Inflammatory macrophage (primary cell): ENCODE data around the gene DTX1.

ENCODE experiments used
- DNase-seq, 2 donors: peaks; one replicate each; pipeline ENCODE4 v3.0.0-alpha.2; 2020 to 2022
- total RNA-seq, 18 experiments: gene quantifications; one replicate each; lab custom pipeline; 2026; ENCODE audit warnings: mixed read lengths in 6 of 18, inconsistent platforms in 2 of 18; lab: John Stamatoyannopoulos, UW

DTX1 gene
- 0 to 1.2 (median 0.13) reads per million in 18 experiments for total RNA-seq

GRCh38 chr12:113056631-113057488 is at the start of gene DTX1:
TSS of gene DTX1 (plus strand) at chr12:113056730. CDS start at chr12:113058193, 1,463 bp downstream.
- DNase-seq = no peak

DNA sequence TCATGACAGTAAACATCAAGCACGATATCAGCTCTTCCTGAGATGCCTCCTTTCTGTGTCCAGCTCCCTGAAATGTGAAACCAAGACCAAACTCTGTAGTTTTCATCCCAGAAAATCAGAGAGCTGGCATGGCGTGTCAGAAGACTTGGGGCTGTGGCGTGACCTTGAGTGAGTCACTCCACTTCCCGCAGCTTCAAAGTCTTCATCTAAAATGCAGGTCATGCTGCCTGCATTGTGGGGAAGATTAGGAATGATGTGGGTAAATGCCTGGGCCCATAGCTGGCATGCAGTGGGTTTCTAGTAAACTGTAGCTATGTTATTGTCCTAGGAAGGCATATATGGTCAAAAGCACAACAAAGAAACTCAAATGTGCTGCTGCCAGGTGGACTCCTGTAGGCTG is 49.4 kb upstream of the DTX1 start:
- no peak for DNase-seq

- no peak for DNase-seq
Observed at GRCh38 chr12:113010701-113011100, 45.8 kb upstream of the DTX1 start.

DNA sequence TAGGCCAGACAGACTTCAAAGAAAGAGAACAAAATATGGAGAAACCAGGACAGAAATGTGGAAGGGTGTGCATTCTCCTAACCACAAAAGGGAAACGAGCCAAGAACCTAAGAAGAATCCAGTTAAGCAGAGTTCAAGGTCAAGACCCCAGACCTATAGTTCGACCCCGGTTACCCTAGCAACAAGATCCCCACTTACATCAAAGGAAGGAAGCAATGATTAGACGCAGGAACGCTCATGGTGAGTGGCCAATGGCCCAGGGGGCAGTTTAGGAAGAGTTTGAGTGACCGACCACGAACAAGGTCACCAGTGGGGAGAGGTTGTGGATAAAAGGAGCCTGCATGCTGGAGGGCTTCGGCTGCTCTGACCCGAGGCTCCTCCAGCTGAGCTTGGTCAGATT is 42.0 kb upstream of the DTX1 start:
- DNase-seq = no peak

- no peak for DNase-seq
Observed at GRCh38 chr12:113016796-113017195, 39.7 kb upstream of the DTX1 start.

DNA sequence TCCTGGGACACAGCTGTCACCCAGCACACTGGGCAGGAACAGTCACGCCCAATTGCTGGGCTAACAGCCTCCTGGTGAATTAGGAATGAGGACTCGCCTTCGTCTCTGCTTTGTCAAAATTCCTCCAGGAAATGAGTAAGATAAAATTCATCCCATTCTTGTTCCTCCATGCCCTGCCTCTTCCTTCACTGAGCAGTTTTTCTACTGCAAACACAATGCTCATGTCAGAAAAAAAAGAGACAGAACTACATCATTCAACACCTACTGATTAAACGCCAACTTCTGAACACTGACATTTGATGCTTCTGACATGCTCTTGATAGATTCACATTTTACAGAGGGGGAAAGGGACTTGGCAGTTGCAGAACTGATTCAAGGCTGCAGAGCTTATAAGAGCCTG is 37.5 kb upstream of the DTX1 start:
- DNase-seq = no peak

DNA sequence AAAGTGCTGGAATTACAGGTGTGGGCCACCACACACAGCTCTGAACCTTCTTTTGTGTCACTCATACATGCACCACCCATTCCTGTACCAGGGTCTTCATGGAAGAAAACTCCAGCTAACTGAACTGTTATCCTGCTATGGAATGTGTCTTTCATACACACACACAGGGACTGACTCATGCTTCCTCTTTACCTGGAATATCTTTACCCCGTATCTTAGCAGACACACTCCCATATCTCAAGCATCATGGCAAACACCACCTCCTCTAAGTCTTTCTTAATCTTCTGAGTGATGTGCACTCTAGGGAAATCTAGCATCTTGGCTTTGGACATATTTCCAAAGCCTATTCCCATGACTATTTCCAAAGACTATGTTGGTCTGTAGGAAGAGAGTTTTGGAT is 35.0 kb upstream of the DTX1 start:
- DNase-seq = no peak

DNA sequence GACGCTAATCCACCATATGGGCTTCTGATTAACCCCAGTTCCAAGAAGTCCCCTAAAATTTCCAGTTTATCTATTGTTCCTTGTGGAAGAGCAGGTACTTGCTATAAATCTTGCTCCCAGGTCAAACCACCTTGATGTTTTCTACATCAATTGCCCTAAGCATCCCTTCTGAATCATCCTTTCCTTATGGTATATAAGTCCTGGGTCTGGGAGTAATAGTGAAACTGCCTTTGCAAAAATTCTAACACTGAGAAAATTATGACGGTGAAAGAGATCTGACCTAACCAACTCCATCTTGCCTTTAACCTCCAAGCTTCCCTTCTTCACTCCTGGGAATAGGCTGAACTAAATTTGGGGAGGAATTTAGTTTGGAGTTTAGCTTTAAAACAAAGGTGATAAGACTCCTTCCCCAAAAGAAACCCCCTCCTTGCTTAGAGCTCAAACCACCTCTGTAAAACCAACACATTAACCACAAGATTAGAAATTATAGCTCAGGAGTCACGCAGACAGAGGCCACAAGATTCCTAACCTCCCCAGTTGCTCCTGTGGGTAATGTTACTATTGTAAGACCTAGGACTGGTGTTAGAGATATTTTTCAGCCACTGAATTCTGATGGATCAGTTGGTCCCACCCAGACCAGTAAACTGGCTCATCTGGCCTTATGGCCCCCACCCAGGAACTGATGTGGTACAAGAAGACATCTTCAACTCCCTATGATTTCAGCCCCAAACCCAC is 33.8 kb upstream of the DTX1 start:
- DNase-seq = no peak

DNA sequence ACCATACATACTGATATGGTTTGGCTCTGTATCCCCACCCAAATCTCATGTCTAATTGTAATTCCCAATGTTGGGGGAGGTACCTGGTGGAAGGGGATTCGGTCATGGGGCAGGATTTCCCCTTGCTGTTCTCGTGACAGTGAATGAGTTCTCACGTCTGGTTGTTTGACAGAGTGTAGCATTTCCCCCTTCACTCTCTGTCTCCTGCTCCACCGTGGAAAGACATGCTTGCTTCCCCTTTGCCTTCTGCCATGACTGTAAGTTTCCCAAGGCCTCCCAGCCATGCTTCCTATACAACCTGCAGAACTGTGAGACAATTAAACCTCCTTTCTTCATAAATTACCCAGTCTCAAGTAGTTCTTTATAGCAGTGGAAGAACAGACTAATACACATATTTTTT is 28.8 kb upstream of the DTX1 start:
- DNase-seq = peak in 1 of 2 donors; percentile 14

GRCh38 chr12:113030875-113031525 is 25.5 kb upstream of the DTX1 start:
- peak; percentile 48 to 50 for DNase-seq

DNA sequence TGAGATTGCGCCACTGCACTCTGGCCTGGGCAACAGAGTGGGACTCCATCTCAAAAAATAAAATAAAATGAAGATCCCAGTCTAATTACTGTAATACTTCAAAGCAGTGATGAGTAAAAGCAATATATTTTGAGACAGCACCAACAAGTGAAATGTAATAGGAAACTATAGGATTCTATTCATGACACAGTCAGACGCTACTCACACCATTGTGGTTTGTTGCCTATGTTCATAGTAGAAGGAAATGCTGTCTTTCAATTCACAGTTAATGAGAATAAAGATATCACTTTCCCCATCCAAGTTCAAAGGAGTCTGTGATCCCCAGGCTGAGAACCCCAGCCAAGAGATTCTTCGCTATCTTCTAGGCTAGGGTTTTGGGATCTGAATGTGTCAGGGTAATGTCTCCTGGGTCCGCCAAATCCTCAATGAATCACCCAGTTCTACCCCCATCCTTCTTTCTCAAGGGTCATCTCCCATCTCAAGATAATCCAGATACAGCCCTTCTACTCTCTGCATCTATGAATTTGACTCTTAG is 16.6 kb upstream of the DTX1 start:
- no peak for DNase-seq

DNA sequence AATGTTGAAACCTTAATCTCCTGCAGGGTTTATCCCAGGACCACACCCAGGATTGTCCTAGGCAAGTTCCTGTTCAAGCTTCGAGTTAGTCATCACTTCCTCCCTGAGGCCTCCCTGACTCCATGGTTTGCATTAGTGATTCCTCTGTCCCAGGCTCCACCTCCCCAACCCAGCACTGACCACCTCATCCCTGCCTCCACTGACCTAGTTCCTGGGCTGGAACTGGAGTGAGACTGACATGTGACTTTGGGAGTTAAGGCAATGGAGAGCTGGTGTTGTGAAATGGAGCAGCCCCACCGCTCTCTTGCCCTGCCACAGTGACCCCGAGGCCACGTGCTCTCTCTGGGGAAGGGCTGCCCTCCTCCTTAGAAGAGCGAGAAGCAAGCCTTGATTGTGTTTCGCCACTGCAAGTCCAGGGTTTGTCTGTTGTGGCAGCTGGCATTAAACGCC is 15.8 kb upstream of the DTX1 start:
- DNase-seq = peak; percentile 97 to 98

GRCh38 chr12:113041560-113041959 is 15.0 kb upstream of the DTX1 start:
- DNase-seq = no peak

- DNase-seq = no peak
Observed at GRCh38 chr12:113043240-113043639, 13.3 kb upstream of the DTX1 start.

- no peak for DNase-seq
Observed at GRCh38 chr12:113044516-113044915, 12.0 kb upstream of the DTX1 start.

GRCh38 chr12:113048716-113049127 is 7.8 kb upstream of the DTX1 start:
- peak; percentile 76 to 79 for DNase-seq

DNA sequence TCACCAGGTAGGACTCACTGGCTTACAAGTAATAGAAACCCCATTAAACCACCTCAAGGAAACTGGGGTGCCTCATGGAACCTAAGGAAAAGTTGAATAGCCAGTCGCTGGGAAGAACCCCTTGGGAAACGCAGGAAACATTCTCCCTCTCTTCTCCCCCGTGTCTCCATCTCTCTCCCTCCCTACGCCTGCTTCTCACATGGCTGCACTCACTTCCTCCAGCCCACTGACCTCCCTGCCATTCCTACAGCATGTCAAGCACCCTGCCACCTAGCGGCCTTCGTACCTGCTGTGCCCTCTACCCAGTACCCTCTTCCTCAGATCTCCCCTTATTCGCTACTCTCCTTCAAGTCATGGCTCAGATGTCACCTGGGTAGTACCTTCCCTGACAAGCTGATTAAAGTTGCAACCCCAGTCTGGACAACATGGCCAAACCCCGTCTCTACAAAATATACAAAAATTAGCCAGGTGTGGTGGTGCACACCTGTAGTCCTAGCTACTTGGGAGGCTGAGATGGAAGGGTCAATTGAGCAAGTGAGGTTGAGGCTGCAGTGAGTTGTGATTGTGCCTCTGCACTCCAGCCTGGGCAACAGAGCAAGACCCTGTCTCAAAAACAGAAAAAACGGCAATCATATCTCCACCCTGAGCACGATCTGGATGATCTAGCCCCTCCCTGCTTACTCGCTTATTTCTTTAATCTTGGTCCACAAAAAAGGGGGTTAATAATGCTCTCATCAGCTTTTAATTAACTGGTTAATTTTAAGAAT is 6.4 kb upstream of the DTX1 start:
- DNase-seq = peak in 1 of 2 donors; percentile 49

GRCh38 chr12:113050795-113051194 is 5.7 kb upstream of the DTX1 start:
- DNase-seq = no peak

GRCh38 chr12:113051759-113052158 is 4.8 kb upstream of the DTX1 start:
- DNase-seq = no peak

- DNase-seq = no peak
Observed at GRCh38 chr12:113052326-113052725, 4.2 kb upstream of the DTX1 start.

DNA sequence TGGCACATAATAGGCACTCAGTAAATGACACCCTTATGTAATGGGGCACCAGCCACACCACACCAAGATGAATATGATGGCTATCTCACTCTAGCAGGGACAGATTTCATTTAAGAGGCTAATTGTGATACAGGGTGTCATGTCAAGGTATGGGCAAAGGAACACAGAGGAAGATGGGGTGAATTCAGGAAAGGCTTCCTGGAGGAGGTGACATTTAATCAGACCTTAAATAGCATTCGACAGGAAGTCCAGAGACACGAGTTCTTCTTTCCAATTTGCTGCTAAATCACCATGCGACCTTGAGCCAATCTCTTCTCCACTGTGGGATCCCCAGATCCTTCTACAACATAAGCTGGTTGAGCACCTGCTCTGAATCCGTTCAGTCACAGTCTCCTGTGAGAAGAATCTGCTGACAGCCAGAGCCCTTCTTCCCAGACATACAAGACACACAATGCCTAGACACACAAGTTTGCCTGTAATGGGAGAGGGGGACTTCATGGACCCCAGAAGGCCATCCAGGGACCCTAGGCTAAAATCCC is 1.5 kb upstream of the DTX1 start:
- DNase-seq = no peak
